PC-9 (cell line): ENCODE measurements around the gene DCN. TPM values are rescaled to one million over a fixed set of nuclear protein-coding genes. Genes with fewer than 3 reads are reported as not detected.

ENCODE experiments used
- BruUV-seq: library from RNA; stranded (reverse); fragments of 400-500 nt; replicated peaks from 2 replicates; lab custom pipeline; 2021; lab: Mats Ljungman, UMichigan
- CTCF ChIA-PET: fragments of 300-600 bp; sonication (Branson Sonifier 250); formaldehyde crosslinking; loops from one replicate; lab custom pipeline; 2022; ENCODE audit warnings: antibody characterized with exemption; lab: Charles Lee
- POLR2A ChIA-PET: fragments of 300-600 bp; sonication (Branson Sonifier 250); formaldehyde crosslinking; loops from one replicate; lab custom pipeline; 2022; ENCODE audit warnings: antibody characterized with exemption; ENCODE audit not compliant: unreplicated experiment; lab: Charles Lee
- DNase-seq, 2 experiments: peaks; one replicate each; pipeline versions ENCODE4 v3.0.0 to v3.0.0-alpha.2; 2015 to 2022; ENCODE audit warnings: mixed read lengths in 1 of 2
- H2AFZ ChIP-seq: fragments of 200-600 bp; sonication (generic); 2 replicates; pipeline ENCODE4 v1.8.1; 2017; ENCODE audit warnings: antibody characterized with exemption
- H3F3A ChIP-seq: fragments of 200-600 bp; sonication (generic); 2 replicates; pipeline ENCODE4 v1.8.1; 2017; ENCODE audit warnings: antibody characterized with exemption, mild to moderate bottlenecking, low read depth; ENCODE audit not compliant: insufficient read depth
- H3K27ac ChIP-seq: fragments of 200-600 bp; sonication (generic); 2 replicates; pipeline ENCODE4 v1.6.1; 2016; ENCODE audit warnings: mixed run types
- H3K27me3 ChIP-seq: fragments of 200-600 bp; sonication (generic); 2 replicates; pipeline ENCODE4 v1.6.1; 2016; ENCODE audit warnings: low read depth, mixed run types; ENCODE audit not compliant: insufficient read depth
- H3K36me3 ChIP-seq: fragments of 200-600 bp; sonication (generic); 2 replicates; pipeline ENCODE4 v1.6.1; 2016; ENCODE audit warnings: low read depth, mixed run types
- H3K4me1 ChIP-seq: fragments of 200-600 bp; sonication (generic); replicated peaks from 2 replicates; pipeline ENCODE4 v1.6.1; 2016; ENCODE audit warnings: mixed run types; ENCODE audit not compliant: insufficient read depth
- H3K4me2 ChIP-seq: fragments of 200-600 bp; sonication (generic); 2 replicates; pipeline ENCODE4 v1.6.1; 2017; ENCODE audit warnings: mixed run types
- H3K4me3 ChIP-seq: fragments of 200-600 bp; sonication (generic); 2 replicates; pipeline ENCODE4 v1.6.1; 2016; ENCODE audit warnings: mixed run types
- H3K79me2 ChIP-seq: fragments of 200-600 bp; sonication (generic); 2 replicates; pipeline ENCODE4 v1.6.1; 2017; ENCODE audit warnings: low read depth, mixed run types
- H3K9me2 ChIP-seq: fragments of 200-600 bp; sonication (generic); 2 replicates; pipeline ENCODE4 v1.8.1; 2017; ENCODE audit warnings: mild to moderate bottlenecking; ENCODE audit not compliant: insufficient read depth
- H3K9me3 ChIP-seq: fragments of 200-600 bp; sonication (generic); 2 replicates; pipeline ENCODE4 v1.8.1; 2016; ENCODE audit warnings: low read depth; ENCODE audit not compliant: insufficient read depth
- H4K20me1 ChIP-seq: fragments of 200-600 bp; sonication (generic); 2 replicates; pipeline ENCODE4 v1.8.1; 2017; ENCODE audit not compliant: insufficient read depth
- CTCF ChIP-seq: fragments of 200-600 bp; sonication (generic); conservative IDR thresholded peaks from 2 replicates; pipeline ENCODE4 v1.6.1; 2017; ENCODE audit warnings: mixed run types, antibody characterized with exemption, mild to moderate bottlenecking, moderate library complexity
- EZH2 ChIP-seq: fragments of 200-600 bp; sonication (generic); IDR thresholded peaks from 2 replicates; pipeline ENCODE4 v1.8.0; 2017; ENCODE audit warnings: antibody characterized with exemption, low read depth
- intact Hi-C: fragments of 100-400 bp; cut with micrococcal nuclease; formaldehyde crosslinking; loops from one replicate; pipeline ENCODE4 v1.10.0; 2022; ENCODE audit not compliant: unreplicated experiment
- total RNA-seq: library from RNA; stranded (reverse); gene quantifications from 2 replicates; pipeline ENCODE4 v1.2.3, GENCODE V29; 2021

DCN gene
- total RNA-seq, 1 experiment from 2014 or later, result not detected

DNA sequence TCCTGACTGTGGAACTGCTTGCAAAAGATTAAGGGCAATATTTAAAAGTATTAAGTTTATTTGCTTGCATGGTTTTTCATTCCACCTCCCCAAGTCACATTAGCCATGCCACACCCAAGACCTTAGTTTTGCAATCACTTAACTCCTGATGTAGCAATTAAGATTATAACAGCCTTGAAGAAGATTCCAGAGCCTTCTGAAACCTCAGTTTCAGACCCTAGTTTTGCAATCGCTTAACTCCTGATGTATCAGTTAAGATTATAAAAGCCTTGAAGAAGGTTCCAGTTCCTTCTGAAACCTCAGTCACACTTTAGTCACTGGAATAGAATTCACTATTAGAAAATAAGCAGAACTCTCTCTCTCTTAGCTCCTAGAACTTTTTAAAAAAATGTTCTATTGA lies 42.7 kb upstream of the DCN start:
- TF ChIP-seq EZH2 (no peak), CTCF (no peak)
- no peaks in the 10 kb centered on the region for H3K36me3 ChIP-seq
- no peak overlapping the region for H3K4me3 ChIP-seq
- H3K4me1 ChIP-seq, result no peaks in the 10 kb centered on the region
- H3K79me2 ChIP-seq, result no peaks in the 10 kb centered on the region
- H3K9me2 ChIP-seq, result no peaks in the 10 kb centered on the region
- H4K20me1 ChIP-seq, result no peaks in the 10 kb centered on the region
- ChIA-PET CTCF (no interaction called here), POLR2A (no interaction called here)
- intact Hi-C loops, result no loop called here
- H3K9me3 ChIP-seq, result no peaks in the 10 kb centered on the region
- BruUV-seq, result no TSS peak
- no peak overlapping the region for H3K27ac ChIP-seq
- no peaks in the 10 kb centered on the region for H3K27me3 ChIP-seq
- no peak overlapping the region for H2AFZ ChIP-seq
- H3K4me2 ChIP-seq, result no peak overlapping the region
- DNase-seq, result no peak
- no peaks in the 10 kb centered on the region for H3F3A ChIP-seq

DNA sequence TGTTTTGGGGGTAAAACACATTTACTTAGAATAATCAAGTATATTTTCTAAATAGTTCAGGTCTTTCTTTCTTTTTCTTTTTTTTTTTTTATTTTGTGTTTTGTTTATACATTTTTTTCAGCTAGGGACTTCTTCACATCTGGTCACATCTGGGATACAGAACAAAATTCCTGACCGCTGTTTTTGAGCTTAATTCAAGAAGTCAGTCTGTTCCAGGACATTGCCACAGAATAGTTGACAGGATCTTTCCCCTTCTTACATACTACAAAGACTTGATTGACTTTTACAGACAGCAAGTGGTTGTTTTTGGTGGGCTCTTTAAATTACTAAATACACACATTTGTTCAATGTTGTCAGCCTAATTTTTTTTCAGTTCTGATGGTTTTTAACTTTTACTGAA lies 41.8 kb upstream of the DCN start:
- Histone ChIP-seq H3F3A (no peaks in the 10 kb centered on the region), H3K36me3 (no peaks in the 10 kb centered on the region), H3K4me1 (no peaks in the 10 kb centered on the region), H3K4me3 (no peak overlapping the region), H3K79me2 (no peaks in the 10 kb centered on the region), H3K4me2 (no peak overlapping the region), H4K20me1 (no peaks in the 10 kb centered on the region), H2AFZ (no peak overlapping the region), H3K9me2 (no peaks in the 10 kb centered on the region), H3K27ac (no peak overlapping the region), H3K9me3 (no peaks in the 10 kb centered on the region), H3K27me3 (no peaks in the 10 kb centered on the region)
- ChIA-PET CTCF (no interaction called here), POLR2A (no interaction called here)
- TF ChIP-seq CTCF, result no peak
- no peak for TF ChIP-seq EZH2
- DNase-seq, result no peak
- BruUV-seq, result no TSS peak
- intact Hi-C loops, result no loop called here

DNA sequence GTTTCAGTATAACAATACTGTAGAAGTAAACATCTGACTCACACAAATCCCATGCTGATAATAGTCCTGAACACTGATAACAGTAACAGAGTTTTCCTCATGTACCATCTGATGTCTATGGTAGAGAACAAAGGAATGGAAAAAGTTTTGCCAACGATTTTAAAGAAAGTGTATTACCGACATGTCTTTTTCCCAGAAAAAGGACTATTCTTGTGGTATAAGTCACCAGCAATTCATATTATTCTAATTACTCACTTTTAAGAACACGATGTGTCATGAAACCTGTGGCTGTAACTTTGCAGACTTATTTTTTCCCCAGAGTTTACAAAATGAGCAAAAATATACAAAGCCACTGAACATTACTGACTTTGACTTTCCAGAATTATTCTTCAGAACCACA lies 40.1 kb upstream of the DCN start:
- POLR2A ChIA-PET, result no interaction called here
- no peak for DNase-seq
- CTCF ChIA-PET, result no interaction called here
- H3K4me2 ChIP-seq, result no peak overlapping the region
- no peaks in the 10 kb centered on the region for H3K9me3 ChIP-seq
- no peaks in the 10 kb centered on the region for H3F3A ChIP-seq
- no peaks in the 10 kb centered on the region for H3K27me3 ChIP-seq
- H3K27ac ChIP-seq, result no peak overlapping the region
- no TSS peak for BruUV-seq
- no peaks in the 10 kb centered on the region for H3K36me3 ChIP-seq
- TF ChIP-seq CTCF, result no peak
- TF ChIP-seq EZH2, result no peak
- no peak overlapping the region for H2AFZ ChIP-seq
- intact Hi-C loops, result no loop called here
- H3K9me2 ChIP-seq, result peaks cover 3% of the 10 kb centered on the region; the same call in 1 of the 2 replicates
- no peaks in the 10 kb centered on the region for H4K20me1 ChIP-seq
- H3K79me2 ChIP-seq, result no peaks in the 10 kb centered on the region
- H3K4me3 ChIP-seq, result no peak overlapping the region
- H3K4me1 ChIP-seq, result no peaks in the 10 kb centered on the region
